ENCODE data around the gene BBX.

BBX gene

GRCh38 chr3:107752202-107752990 is 229.6 kb downstream of the BBX start:
- DNase-seq (ENCODE audit: low spot score) = peak; percentile 6

- peak; percentile 27 for DNase-seq (ENCODE audit: low spot score)
Measured at GRCh38 chr3:107753494-107753893, 230.7 kb downstream of the BBX start.

DNA sequence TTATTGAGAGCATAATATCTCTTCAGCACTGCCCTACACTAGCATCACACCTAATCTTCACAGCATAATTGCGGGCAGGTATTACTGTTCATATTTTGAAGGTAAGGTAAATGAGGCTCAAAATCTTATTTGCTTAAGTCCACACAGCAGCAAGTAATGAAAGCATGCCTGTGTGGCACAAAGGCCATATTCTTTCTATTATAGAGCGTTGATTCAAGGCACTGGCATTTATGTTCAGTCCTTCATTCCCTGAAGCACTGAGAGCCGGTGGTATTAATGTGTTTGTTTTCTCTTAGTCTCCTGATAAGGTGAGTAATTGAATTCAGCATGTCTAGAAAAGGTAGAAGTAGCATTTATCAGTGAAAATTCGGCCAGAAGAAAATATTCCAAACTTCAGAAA is 231.2 kb downstream of the BBX start:
- no peak for DNase-seq (ENCODE audit: low spot score)

DNA sequence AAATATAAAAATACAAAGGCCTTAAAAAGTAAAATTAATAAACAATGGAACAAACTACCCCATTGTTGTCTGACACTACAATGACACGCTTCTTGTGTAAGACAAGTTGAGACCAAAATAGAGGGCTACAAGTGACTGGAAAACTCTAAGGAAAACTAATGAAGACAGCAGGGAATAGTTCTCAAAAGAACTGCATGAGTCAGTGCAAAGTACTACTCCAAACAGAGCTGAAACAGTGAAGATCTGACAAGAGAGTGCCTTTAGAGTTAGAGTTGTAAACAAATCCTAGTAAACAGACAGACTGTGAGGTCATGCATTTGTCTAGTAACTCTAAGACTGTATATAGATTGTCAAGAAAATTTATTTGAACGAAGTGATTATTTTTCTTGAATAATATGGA is 233.9 kb downstream of the BBX start:
- no peak for DNase-seq (ENCODE audit: low spot score)

DNA sequence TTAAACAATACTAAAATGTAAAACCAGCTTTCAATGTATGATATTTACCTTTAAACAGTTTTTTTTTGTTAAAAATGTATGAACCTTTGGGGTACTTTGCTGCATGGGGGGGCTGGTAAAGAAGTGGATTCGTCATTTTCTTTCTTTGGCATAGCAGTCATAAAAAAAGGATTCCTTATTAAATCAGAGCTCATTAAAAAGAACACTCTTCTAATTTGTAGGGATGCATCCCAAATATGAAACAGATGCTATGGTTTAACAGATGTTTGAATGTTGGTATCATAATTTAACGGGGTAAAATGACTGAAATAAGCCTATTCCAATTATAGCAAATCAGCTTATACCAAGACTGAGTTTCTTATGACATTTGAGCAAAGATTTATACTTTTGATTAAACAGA is 234.4 kb downstream of the BBX start:
- no peak for DNase-seq (ENCODE audit: low spot score)

GRCh38 chr3:107760144-107760543 is 237.4 kb downstream of the BBX start:
- DNase-seq (ENCODE audit: low spot score) = no peak

- no peak for DNase-seq (ENCODE audit: low spot score)
Measured at GRCh38 chr3:107761391-107761790, 238.6 kb downstream of the BBX start.

DNA sequence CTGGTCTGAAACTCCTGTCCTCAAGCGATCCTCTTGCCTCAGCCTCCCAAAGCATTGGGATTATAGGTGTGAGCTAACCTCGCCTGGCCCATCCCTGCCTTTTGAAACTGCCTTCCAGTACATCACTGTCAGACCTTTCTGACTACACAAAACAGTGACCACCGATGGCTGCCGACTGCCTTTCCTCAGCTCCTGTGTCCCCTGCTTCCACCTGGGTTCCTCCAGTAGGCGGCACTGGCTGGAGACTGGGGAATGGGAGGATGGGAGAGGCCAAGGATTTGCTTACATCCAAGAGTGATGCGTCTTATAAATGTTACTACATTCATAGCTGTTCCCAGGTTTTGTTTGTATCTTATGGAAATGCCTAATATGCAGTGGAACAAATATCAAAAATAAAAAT is 242.8 kb downstream of the BBX start:
- DNase-seq (ENCODE audit: low spot score) = no peak

- no peak for DNase-seq (ENCODE audit: low spot score)
Measured at GRCh38 chr3:107767897-107768605, 245.3 kb downstream of the BBX start.

- no peak for DNase-seq (ENCODE audit: low spot score)
Measured at GRCh38 chr3:107769882-107770281, 247.1 kb downstream of the BBX start.

- DNase-seq (ENCODE audit: low spot score) = no peak
Measured at GRCh38 chr3:107772016-107772415, 249.3 kb downstream of the BBX start.

GRCh38 chr3:107775974-107776373 is 253.2 kb downstream of the BBX start:
- DNase-seq (ENCODE audit: low spot score) = no peak

- DNase-seq (ENCODE audit: low spot score) = no peak
Measured at GRCh38 chr3:107781253-107781652, 258.5 kb downstream of the BBX start.

GRCh38 chr3:107782054-107782453 is 259.3 kb downstream of the BBX start:
- no peak for DNase-seq (ENCODE audit: low spot score)

GRCh38 chr3:107790612-107791011 is 267.9 kb downstream of the BBX start:
- no peak for DNase-seq (ENCODE audit: low spot score)

DNA sequence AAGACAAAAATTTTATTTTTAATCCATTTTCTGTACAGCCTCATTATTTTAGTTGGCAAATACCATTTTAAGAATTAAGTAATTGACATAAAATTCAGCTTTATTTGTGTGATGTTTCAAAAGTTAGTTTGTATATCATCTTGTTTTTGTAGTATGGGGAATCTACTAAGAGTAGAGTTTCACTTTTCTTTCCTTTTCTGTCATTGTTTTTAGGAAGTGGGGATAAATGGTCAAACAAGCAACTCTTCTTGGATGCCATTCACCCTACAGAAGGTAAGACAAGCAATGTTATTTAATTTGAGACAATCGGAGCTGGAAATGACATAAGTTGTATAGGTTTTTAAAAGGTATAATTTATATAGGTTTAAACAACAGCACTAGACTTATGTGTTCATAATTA is 268.3 kb downstream of the BBX start:
- DNase-seq (ENCODE audit: low spot score) = no peak

- DNase-seq (ENCODE audit: low spot score) = no peak
Measured at GRCh38 chr3:107791450-107791849, 268.7 kb downstream of the BBX start.

DNA sequence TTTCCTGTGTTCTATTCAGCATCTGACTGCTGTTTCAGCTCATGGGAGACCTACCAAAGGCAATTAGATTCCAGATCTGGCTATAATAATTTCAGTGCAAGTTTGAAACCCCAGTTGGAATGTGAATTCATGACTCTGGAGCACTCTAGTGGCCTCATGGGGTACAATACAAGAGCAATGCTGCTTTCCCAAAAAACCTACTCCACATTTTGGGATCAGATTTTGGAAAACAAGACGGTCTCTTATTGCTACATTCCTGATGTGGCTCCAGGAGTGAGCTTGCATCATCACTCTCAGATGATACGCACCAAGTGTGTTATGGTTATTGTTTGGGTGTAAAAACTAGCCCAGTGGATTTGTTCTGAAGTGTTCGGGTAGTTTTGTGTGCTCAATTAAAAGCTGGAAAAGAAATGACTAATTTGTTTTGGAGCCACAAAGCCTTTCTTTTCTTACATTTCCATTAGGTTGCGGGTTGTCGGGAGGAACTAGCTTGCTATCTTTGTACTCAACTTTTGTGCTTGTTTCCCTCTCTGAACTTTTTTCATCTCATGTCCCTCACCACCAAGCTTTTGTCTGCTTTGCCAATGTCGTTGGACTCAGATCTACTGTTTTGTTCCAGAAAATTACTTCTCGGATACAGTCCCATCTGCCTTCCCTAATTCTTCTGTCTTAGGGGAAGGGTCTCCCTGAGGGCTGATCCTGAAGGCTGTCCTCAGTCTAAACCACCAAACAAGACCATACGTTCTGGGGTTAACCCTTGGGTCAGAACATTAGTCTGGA is 272.1 kb downstream of the BBX start:
- DNase-seq (ENCODE audit: low spot score) = no peak

DNA sequence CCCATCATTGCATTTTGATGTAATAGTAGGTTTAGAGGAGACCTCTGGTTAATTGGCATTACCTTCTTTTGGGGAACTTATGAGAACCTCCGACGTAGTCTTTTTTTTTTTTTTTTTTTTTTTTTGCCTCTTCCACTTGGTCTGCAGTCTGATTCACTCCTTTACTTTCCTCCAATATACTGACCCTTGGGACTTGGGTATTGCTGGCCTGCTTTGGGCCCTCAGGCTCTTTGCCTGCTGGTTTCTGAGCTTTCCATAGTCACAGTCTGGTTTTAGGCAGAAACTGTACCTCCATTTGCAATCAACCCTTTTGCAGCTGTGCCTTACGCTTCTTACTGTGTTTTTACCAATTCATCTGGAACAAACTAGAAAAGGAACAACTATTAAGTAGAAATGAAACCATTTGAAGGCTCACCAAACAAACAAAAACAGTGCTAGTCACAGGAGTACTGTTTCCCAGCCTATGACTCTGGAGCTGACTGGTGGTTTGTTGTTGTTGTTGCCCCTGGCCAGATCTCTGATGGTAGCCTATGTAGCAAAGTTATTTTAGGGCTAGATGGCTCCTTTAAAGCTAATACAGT is 272.8 kb downstream of the BBX start:
- DNase-seq (ENCODE audit: low spot score) = no peak

GRCh38 chr3:107796791-107797190 is 274.0 kb downstream of the BBX start:
- DNase-seq (ENCODE audit: low spot score) = peak; percentile 36

DNA sequence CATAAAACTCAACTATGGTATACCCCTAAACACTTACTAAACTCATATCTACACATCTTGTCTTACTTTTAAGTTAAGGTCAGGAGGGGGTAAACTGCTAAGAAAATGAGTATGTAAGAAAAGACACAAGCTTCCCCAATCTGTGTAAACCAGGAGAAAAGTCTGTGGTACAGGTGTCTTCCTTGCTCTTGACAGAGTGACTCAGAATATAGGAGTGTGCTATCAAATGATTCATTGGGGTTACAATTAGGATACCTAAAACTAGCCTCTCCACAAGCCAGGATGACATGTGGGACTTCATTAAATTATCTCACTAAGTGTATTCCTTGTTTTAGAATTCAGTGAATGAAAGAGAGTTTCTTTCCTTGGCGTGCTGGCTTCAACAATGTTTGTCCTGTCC is 274.8 kb downstream of the BBX start:
- no peak for DNase-seq (ENCODE audit: low spot score)

DNA sequence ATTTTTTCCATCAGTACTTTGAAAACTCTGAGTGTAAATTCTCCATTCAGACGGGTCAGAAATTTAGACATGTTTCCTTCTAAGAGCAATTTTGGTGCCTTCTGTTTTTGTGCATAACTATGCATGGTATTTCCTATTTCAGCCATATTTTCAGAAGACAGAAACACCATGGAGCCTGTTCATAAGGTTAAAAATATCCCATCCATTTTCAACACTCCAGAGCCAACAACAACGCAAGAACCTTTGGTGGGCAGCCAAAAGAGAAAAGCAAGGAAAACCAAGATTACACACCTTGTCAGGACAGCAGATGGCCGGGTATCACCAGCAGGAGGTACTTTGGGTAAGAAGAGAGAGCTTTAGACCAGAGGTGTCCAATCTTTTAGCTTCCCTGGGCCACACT is 275.6 kb downstream of the BBX start:
- no peak for DNase-seq (ENCODE audit: low spot score)

DNA sequence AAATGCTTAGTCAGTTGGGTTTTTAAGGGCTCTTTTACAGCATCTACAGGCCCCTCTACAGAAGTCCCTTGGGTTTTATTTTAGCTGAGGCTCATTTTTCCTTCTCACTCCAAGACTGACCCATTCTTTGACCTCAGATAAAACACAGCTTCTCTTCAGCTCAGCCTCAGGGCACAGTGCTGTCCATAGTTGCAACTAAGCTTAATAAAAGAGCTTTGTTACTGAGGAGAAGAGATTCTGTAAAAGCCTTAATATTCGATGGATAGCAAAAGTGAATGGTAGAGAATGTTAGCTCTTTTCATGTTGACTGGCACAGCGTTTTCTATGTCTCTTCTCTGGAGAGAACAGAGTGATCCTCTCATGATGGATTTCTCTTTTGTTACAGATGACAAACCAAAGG is 277.9 kb downstream of the BBX start:
- no peak for DNase-seq (ENCODE audit: low spot score)

All from LoVo (cell line).